NT2/D1 (cell line): Measurements from ENCODE around the gene ADORA2B.

Experiments used
- SUZ12 ChIP-seq: IDR thresholded peaks from 2 replicates; pipeline ENCODE4 v1.6.1; 2011; ENCODE audit not compliant: insufficient read length, insufficient read depth; ENCODE audit errors: extremely low read depth
- YY1 ChIP-seq: IDR thresholded peaks from 2 replicates; pipeline ENCODE4 v1.6.1; 2011; ENCODE audit not compliant: insufficient read length, insufficient read depth
- ZNF274 ChIP-seq: IDR thresholded peaks from 2 replicates; pipeline ENCODE4 v1.6.1; 2011; ENCODE audit warnings: mild to moderate bottlenecking, low read depth, low read length

- TF ChIP-seq ZNF274 (no peak), YY1 (no peak), SUZ12 (no peak)
These were observed 55.3 kb downstream of the ADORA2B start for GRCh38 chr17:15999974-16000827.
